ENCODE measurements around the gene DCAF5. TPM values are rescaled to one million over a fixed set of nuclear protein-coding genes. Genes with fewer than 3 reads are reported as not detected.

The DCAF5 gene
- total and polyA plus RNA-seq, 8 donors: 15.9 to 30.4 (median 20.2) TPM

DNA sequence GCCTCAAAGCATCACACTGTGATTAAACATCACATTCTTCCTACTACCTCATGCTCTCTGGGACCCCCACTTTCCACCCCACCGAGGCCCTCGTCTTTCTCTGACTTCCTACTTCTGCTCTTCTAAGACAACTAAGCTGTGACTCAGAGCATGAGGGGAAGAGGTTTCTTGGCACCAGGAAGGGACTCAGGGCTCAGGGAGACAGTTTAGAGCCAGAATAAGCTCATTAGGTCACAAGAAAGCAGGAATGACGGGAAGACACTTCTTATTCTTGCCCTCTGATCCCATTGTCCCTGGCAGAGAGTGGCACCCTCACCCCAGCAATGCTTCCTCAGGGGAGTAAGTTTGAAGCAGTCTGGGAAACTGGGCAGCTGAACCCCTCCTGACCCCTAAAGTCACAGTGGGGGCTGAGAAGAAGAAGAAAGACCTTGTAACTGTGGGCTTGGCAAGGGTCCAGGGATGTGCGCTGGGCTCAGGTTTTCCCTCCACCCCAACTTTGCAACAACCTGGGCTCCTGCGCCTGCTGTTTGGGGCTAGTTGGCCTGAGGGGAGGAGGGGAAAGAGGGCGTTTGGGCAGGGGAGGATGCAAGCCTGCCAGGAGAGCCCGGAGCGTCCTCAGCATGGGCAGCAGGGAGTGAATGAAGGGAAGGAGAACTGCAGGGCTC is 109.2 kb downstream of the DCAF5 start:
- no peaks in the 10 kb centered on the region for H3K27me3 ChIP-seq
- FAIRE-seq (no peak), DNase-seq (peak in 1 of 6 donors; percentile 38), ATAC-seq (peak; percentile 26 to 65 (median 42))
- 73 to 84% methylated on average over 8 of the region's 8 CpGs for WGBS, 2 donors
- no peaks in the 10 kb centered on the region for H3K36me3 ChIP-seq
- intact Hi-C loops (cut with DNase I): no loop called here
- no peaks in the 10 kb centered on the region for H3K9me3 ChIP-seq
- peak overlapping the region in 2 of 4 donors; percentile 41 to 49 for H3K27ac ChIP-seq
- H3K4me3 ChIP-seq: no peak overlapping the region
- H3K4me1 ChIP-seq: peaks cover 6 to 31% (median 20%) of the 10 kb centered on the region in 3 donors
- TF ChIP-seq, protein P1, sequence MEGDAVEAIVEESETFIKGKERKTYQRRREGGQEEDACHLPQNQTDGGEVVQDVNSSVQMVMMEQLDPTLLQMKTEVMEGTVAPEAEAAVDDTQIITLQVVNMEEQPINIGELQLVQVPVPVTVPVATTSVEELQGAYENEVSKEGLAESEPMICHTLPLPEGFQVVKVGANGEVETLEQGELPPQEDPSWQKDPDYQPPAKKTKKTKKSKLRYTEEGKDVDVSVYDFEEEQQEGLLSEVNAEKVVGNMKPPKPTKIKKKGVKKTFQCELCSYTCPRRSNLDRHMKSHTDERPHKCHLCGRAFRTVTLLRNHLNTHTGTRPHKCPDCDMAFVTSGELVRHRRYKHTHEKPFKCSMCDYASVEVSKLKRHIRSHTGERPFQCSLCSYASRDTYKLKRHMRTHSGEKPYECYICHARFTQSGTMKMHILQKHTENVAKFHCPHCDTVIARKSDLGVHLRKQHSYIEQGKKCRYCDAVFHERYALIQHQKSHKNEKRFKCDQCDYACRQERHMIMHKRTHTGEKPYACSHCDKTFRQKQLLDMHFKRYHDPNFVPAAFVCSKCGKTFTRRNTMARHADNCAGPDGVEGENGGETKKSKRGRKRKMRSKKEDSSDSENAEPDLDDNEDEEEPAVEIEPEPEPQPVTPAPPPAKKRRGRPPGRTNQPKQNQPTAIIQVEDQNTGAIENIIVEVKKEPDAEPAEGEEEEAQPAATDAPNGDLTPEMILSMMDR (IDR thresholded peaks at IDR 0.05): no peak

DNA sequence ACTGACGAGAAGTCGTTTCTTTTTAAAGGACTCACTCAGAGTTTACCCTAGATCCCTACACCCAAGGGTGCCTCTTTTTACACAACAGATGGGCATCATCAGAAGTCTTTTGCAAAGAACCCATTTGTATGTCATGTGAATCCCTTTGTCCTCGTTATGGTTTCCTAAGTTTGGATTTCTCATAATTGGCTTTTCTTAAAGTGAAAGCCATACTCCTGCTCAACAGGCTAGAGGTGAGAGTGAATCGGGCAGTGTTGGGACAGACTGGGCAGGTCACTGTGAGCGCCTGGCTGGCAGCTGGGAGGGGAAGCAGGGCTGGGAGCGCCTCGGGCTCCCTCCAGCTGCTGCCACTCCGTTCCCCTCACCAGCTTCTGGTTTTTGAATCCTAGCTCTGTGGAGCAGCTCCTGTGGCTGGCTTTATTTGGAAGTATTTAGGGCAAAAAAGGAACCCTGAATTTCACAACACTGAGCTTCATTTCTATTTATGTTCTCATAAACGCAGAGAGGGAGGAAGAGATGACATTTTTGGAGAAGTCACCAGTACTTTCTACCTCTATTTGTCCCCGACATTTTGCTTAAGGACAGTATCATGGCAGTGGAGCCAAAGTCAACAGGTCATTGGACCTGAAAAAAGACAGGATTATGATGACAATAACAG is 110.0 kb downstream of the DCAF5 start:
- Histone ChIP-seq H3K27me3 (no peaks in the 10 kb centered on the region), H3K9me3 (no peaks in the 10 kb centered on the region), H3K4me3 (no peak overlapping the region), H3K4me1 (peaks cover 6 to 31% (median 20%) of the 10 kb centered on the region in 3 donors), H3K36me3 (no peaks in the 10 kb centered on the region), H3K27ac (peak overlapping the region in 2 of 4 donors; percentile 41 to 49)
- TF ChIP-seq, protein P1 (IDR thresholded peaks at IDR 0.05): no peak
- FAIRE-seq (no peak), ATAC-seq (peak; percentile 83 to 89 (median 86)), DNase-seq (peak; percentile 53 to 77 (median 62))
- intact Hi-C loops (cut with DNase I): no loop called here
- WGBS, 2 donors: 8 to 10% methylated on average over 10 of the region's 10 CpGs

DNA sequence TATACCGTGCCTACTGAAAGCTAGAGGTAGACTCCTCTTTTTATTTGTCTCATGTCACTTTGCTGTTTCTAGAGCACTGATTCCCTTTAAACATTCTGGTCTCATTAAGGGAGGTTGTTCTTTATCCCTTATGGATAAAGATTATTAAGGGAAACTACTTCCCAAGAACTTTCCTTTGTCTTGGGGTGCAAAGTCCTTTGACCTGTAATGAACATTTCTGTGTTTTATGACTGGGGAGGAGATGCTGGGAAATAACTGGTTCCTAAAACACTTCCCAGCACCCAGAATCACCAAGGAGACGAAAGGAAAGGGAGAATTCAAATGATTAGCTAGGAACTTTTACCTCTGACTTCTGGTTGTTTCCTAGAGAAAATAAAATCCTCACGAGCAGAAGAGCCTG is 110.6 kb downstream of the DCAF5 start:
- ATAC-seq (no peak), DNase-seq (no peak), FAIRE-seq (no peak)
- Histone ChIP-seq H3K27me3 (no peaks in the 10 kb centered on the region), H3K4me1 (peaks cover 6 to 31% (median 20%) of the 10 kb centered on the region in 3 donors), H3K4me3 (no peak overlapping the region), H3K9me3 (no peaks in the 10 kb centered on the region), H3K36me3 (no peaks in the 10 kb centered on the region), H3K27ac (no peak overlapping the region)
- 25 to 29% methylated on average over 3 of the region's 3 CpGs for WGBS, 2 donors
- TF ChIP-seq, protein P1 (IDR thresholded peaks at IDR 0.05): no peak
- intact Hi-C loops (cut with DNase I): no loop called here

DNA sequence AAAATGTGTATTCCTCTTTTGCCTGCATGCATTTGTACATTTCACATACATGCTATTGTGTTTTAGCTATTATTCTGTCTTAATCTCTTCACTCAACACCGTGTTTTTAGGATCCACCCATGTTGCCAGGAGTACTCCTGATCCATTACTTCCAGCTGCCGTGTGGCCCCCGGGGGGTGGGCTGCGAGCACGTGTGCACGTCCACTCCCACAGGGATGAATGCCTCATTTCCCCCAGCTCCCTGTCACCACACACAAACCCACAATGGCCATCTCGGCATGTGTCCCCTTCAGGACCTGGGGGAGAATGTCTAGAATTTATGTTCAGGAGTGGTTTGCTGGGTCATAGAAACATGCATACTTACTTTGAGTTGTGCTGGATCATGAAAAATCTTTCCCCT is 111.1 kb downstream of the DCAF5 start:
- Histone ChIP-seq H3K9me3 (no peaks in the 10 kb centered on the region), H3K4me1 (peaks cover 6 to 31% (median 20%) of the 10 kb centered on the region in 3 donors), H3K4me3 (no peak overlapping the region), H3K27me3 (no peaks in the 10 kb centered on the region), H3K36me3 (no peaks in the 10 kb centered on the region), H3K27ac (no peak overlapping the region)
- no peak for FAIRE-seq
- ATAC-seq: no peak
- DNase-seq: no peak
- TF ChIP-seq, protein P1 (IDR thresholded peaks at IDR 0.05): no peak
- WGBS, 2 donors: 59 to 64% methylated on average over 7 of the region's 7 CpGs
- intact Hi-C loops (cut with DNase I): no loop called here

DNA sequence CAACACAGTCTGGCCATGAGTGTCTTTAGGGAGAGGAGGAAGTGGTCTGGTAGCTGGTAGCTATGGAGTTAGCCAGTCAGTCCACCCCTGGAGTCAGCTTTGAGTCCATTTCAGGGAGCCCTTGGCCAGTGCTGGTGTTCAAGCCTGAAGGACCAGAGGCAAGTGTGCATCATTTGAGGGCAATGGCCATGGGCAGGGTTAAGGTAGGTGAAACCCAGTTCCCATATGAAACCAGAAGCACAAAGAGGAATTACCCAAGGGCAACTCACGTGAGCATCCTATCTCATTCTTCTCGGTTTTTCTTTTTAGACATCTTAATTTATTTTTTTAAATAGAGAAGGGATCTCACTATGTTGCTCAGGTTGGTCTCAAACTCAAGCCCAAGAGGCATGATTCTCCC is 112.6 kb downstream of the DCAF5 start:
- intact Hi-C loops (cut with DNase I): no loop called here
- FAIRE-seq: no peak
- H3K4me1 ChIP-seq: peaks cover 6 to 30% (median 20%) of the 10 kb centered on the region in 3 donors

More for the DNA sequence above, 112.6 kb downstream of the DCAF5 start:
- no peak overlapping the region for H3K4me3 ChIP-seq
- ATAC-seq (no peak), DNase-seq (no peak)
- TF ChIP-seq, protein P1 (IDR thresholded peaks at IDR 0.05): no peak
- no peaks in the 10 kb centered on the region for H3K36me3 ChIP-seq
- H3K27ac ChIP-seq: no peak overlapping the region
- no peaks in the 10 kb centered on the region for H3K27me3 ChIP-seq
- WGBS, 2 donors: 72 to 88% methylated on average over 2 of the region's 2 CpGs
- no peaks in the 10 kb centered on the region for H3K9me3 ChIP-seq

Measured in pancreas (tissue), 10 donors.